ENCODE data around the gene RPS18.

- TF ChIP-seq TAF1 (IDR thresholded peaks at IDR 0.05; ENCODE audit: borderline replicate concordance, low read depth, low read length) (no peak), EP300 (IDR thresholded peaks at IDR 0.05; ENCODE audit: borderline replicate concordance in 1 of 2, low read depth in 1 of 2, low read length in 1 of 2) (no peak), POLR2AphosphoS5 (IDR thresholded peaks at IDR 0.05; ENCODE audit: low read depth, low read length) (no peak), FOXJ3 (CRISPR knock-in tag; IDR thresholded peaks at IDR 0.05) (no peak), RAD21 (IDR thresholded peaks at IDR 0.05; ENCODE audit: low read length) (no peak), CTCF (IDR thresholded peaks at IDR 0.05) (no peak), RCOR1 (IDR thresholded peaks at IDR 0.05; ENCODE audit: low read length) (no peak), EZH2phosphoT487 (IDR thresholded peaks at IDR 0.05; ENCODE audit: borderline replicate concordance, low read depth) (no peak), NFIC (IDR thresholded peaks at IDR 0.05; ENCODE audit: borderline replicate concordance) (no peak), GABPA (IDR thresholded peaks at IDR 0.05; ENCODE audit: low read depth) (no peak), CHD2 (IDR thresholded peaks at IDR 0.05; ENCODE audit: low read length, partially characterized antibody) (no peak), PBX3 (IDR thresholded peaks at IDR 0.05) (no peak)
Measured at GRCh38 chr6:33301877-33302276, 30.0 kb downstream of the RPS18 start.
